ENCODE results near the gene TBL2.
"Not testable (repeated sequence)": the region's sequence is repeated elsewhere in the genome, so short reads cannot be mapped to it uniquely, and the experiment has no call there.

Gene TBL2

DNA sequence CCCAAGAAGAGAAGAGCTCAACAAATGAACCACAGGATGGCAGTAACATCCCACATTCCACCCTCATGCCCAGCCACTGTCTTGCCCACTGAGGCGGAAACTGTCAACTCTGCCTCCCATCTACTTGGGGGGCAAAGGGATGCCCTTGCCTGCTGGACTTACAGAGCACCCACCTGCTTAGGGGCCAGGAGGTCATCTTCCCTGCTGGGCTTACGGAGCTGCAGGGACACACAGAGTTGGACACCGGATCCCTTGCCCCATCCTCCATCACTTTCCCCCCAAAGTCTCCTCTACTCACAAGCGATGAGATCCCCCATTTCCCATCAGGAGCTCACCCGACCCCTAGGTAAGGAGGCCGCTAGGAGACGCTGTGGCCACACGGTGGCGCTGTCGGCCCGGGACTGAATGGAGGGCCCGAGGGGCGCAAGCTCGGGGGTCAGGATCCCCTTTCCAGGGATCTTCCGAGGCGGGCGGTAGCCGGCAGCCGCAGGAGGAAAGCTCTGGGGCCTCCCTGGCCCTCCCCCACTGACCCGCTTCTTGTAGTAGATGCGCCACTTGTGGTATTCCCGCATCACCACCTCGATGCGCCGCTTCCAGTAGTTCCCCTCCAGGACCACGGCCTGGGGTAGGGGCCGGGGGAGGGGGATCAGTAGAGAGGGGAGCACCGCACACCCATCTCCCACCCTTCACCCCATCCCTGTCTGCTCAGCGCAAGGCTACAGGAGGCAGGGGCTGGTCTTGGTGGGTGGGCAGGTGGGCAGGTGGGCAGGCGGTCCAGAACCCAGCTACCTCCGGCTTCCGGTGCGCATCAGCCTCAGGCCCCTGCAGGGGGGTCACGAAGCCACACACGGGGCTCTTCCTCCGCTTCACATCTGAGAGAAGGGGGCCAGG lies 28.7 kb upstream of the TBL2 start:
- in situ Hi-C loops (cut with HindIII; ENCODE audit: low sequenced_read_pairs), result loop anchor here (10.0 kb wide), 1 partner anchor 68 kb away; no protein-coding TSS in a partner anchor

GRCh38 chr7:73605601-73606220 lies 27.3 kb upstream of the TBL2 start:
- in situ Hi-C loops (cut with HindIII; ENCODE audit: low sequenced_read_pairs), result loop anchor here (10.0 kb wide), 1 partner anchor 69 kb away; no protein-coding TSS in a partner anchor

DNA sequence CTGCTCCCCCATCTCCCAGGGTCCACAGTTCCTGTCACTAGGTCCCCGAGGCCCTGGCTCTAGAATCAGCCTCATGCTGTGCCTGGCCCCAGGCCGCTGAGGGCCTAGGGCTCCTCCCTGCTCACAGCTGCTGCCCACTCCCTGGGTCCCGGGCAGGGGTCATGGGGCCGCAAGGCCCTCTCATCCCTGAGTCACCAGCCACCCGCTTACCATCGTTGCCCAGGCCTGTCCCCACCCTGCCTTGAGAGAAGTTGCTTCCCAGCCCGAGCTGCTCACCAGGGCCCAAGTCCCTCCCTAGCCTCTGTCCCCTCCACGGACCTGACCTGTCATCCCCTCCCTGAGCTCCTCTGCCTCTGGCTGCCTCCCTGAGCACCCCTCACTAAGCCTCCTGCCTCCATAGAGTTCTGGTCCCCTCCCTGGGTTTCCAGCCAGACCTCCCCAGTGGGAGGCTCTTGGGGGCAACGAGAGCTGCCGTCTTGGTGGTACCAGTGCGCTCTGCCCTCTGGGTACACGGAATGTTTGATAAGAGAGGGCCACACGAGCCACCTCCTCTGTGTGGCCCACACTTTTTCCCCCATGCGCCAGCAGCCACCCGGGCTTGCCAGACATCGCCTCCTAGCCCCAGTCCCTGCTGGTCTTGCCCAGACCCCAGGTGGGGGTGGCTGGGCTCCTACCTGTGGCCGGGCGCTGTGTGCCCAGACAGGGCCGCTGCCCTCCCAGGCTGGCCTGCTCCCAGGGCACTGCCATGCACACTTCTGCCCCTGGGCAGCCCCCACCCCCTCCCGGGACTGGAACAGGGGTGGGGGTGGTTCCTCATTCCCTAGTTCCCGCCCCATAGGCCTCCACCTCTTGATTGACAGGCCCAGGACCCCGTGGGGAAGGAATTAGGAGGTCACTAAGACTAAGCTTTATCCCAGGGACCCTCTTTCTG lies 24.6 kb upstream of the TBL2 start:
- in situ Hi-C loops (cut with HindIII; ENCODE audit: low sequenced_read_pairs), result loop anchor here (10.0 kb wide), 1 partner anchor 72 kb away; no protein-coding TSS in a partner anchor

GRCh38 chr7:73599916-73600315 lies 21.5 kb upstream of the TBL2 start:
- in situ Hi-C loops (cut with HindIII; ENCODE audit: low sequenced_read_pairs), result loop anchor here (10.0 kb wide), 1 partner anchor 75 kb away; no protein-coding TSS in a partner anchor

- in situ Hi-C loops (cut with HindIII; ENCODE audit: low sequenced_read_pairs), result no loop called here
These were observed 20.9 kb upstream of the TBL2 start for GRCh38 chr7:73599151-73599882.

DNA sequence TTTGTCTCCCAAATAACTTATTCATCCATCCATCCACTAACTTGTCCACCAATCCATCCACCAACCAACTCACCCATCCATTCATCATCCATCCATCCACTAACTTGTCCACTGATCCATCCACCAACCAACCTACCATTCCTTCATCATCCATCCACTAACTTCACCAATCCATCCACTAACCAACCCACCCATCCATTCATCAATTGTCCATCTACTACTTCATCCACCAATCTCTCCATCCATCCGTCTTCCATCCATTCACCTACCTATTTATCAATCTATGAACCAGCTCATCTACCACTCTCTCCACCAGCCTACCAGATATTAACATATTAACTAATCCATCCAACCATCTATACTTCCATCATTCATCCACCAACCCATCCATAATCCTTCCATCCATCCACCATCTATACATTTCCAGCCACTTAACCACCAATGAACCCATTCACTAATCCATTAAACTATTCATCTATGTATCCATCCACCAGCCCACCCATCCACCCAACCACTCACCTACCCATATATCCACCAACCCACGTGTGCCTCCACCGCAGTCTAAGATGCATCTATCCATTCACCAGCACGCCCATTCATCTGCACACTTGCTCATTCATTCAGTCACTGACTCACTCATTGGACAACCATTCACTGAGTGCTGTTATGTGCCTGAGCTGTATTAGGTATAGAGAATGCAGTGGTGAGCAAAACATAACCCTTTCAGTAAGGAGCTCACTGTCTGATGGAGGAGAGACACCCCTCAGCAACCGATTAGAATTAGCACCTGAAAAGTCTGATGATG lies 19.8 kb upstream of the TBL2 start:
- in situ Hi-C loops (cut with HindIII; ENCODE audit: low sequenced_read_pairs), result no loop called here

DNA sequence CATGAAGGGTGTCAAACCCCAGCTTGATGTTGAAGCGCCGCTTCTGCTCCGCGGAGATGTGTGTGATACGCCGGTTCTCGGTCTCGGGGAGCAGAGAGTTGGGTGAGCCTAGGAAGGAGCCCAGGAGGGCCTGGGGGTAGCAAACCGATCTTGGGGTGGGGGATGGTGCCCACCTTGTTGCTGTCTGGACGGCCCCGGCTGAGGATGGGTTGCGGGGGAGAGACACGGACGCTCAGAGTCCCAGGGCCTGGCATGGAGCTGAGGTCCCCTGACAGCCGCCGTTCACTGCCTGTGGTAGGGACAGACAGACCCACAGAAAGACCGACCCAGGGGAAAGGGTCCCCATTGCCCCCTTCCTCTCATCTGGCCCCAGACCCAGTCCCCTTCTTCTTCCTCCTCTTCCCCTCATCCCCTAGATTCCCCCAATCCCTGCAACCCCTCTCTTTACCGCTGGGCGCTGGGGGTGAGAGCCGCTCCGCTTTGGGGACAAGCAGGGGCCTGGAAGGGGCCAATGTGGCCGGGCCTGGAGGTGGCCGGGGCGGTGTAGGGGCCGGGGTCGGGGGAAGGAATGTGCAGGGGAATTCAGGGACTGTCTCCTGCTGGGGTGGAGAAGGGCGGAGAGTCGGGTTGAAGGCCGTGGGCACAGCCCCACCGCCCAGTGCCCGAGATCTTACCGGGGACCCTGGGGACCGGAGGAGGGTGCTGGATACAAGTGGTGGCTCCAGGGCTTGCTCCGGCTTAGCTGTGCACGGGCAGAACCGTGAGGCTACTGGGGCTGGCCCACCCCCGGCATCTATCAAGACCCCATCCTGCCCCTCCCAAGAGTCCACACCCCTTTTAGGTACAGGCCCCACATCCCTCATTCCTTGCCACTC lies 18.0 kb upstream of the TBL2 start:
- in situ Hi-C loops (cut with HindIII; ENCODE audit: low sequenced_read_pairs), result no loop called here

GRCh38 chr7:73595358-73595757 lies 17.0 kb upstream of the TBL2 start:
- in situ Hi-C loops (cut with HindIII; ENCODE audit: low sequenced_read_pairs), result no loop called here

GRCh38 chr7:73593207-73594045 lies 15.0 kb upstream of the TBL2 start:
- in situ Hi-C loops (cut with HindIII; ENCODE audit: low sequenced_read_pairs), result no loop called here

DNA sequence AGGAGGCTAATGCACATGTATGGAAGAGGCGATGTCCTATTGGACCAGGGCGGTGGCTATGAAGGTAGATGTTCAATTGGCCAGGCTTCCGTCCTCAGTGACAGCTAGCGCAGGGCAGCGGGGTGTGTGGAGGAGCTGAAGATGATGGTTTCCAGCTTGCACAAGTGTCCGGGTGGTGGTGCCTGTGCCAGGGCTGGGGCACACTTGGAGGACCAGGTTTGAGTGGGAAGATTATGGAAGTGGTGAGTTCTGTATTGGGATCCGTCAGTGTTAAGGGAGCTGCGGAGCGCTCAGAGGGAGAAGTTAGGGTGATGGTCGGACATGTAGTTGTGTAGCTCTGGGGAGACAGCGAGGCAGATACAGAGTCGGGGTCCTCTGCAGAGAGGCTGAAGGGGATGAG lies 8.5 kb upstream of the TBL2 start:
- in situ Hi-C loops (cut with HindIII; ENCODE audit: low sequenced_read_pairs), result no loop called here

- in situ Hi-C loops (cut with HindIII; ENCODE audit: low sequenced_read_pairs), result no loop called here
These were observed 6.8 kb upstream of the TBL2 start for GRCh38 chr7:73585196-73585595.

- in situ Hi-C loops (cut with HindIII; ENCODE audit: low sequenced_read_pairs), result no loop called here
These were observed 4.4 kb upstream of the TBL2 start for GRCh38 chr7:73582664-73583202.

DNA sequence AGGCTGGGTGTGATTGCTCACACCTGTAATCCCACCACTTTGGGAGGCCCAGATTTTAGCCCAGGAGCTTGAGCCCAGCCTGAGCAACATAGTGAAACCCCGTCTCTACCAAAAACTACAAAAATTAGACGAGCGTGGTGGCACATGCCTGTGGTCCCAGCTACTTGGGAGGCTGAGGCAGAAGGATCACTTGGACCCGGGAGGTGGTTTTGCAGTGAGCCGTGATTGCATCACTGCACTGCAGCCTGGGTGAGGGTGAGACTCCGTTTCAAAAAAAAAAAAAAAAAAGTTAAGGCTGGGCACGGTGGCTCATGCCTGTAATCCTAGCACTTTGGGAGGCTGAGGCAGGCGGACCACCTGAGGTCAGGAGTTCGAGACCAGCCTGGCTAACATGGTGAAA lies 2.6 kb upstream of the TBL2 start:
- in situ Hi-C loops (cut with HindIII; ENCODE audit: low sequenced_read_pairs), result not testable (repeated sequence)

DNA sequence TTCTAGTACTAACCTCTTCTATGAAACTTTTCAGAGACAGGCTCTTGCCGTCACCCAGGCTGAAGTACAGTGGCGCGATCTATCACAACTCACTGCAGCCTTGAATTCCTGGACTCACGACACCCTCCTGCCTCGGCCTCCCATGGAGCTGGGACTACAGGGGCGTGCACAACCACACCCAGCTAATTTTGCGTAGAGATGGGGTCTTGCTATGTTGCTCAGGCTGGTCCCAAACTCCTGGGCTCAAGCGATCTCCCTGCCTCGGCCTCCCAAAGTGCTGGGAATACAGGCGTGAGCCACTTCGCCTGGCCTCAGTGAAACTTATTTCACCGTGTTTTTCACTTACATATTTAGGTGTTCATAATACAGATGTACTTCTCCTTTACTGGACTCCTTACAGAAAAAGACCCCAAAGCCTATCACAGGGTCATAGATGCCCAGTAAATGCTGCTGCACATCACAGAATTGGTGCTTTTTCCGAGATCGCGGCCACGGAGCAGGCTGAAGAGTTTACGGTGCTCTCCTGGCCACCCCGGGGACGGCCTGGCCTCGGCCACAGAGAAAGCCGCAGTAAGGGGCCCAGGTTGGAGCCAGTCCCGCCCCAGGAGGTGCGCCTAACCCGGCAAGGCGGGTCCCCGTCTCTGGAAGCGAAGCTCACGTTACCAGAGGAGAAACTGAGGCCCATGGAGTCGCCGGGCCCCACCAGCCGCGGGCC lies 595 bp downstream of the TBL2 start:
- in situ Hi-C loops (cut with HindIII; ENCODE audit: low sequenced_read_pairs), result no loop called here

GRCh38 chr7:73573791-73574190 lies 4.6 kb downstream of the TBL2 start:
- in situ Hi-C loops (cut with HindIII; ENCODE audit: low sequenced_read_pairs), result no loop called here

GRCh38 chr7:73573276-73573675 lies 5.1 kb downstream of the TBL2 start:
- in situ Hi-C loops (cut with HindIII; ENCODE audit: low sequenced_read_pairs), result no loop called here

GRCh38 chr7:73572767-73573186 lies 5.6 kb downstream of the TBL2 start:
- in situ Hi-C loops (cut with HindIII; ENCODE audit: low sequenced_read_pairs), result no loop called here

All from DLD1 (cell line).